HFFc6 (cell line): ENCODE results near the gene HSD17B4. TPM values are rescaled to one million over a fixed set of nuclear protein-coding genes. Genes with fewer than 3 reads are reported as not detected.

Source experiments
- total RNA-seq, 6 experiments: library from RNA; stranded (reverse); fragmentation: NEBNext Ultra II Directional; extraction: Animal tissue kit (Norgen Biotek cat#: 25700); gene quantifications; 2 replicates in 1 of 6; 3 replicates in 5 of 6; pipeline ENCODE4 v1.2.3, GENCODE V29; 2021

HSD17B4 gene
- total RNA-seq, 6 experiments from 2014 or later = 93.7 to 139 (median 107) TPM

Other genes with a start within 250 kb of the HSD17B4 start
- 10 to 100 TPM in 4 of 6 experiments, 1 to 10 TPM in 2; 8.0 to 13.9 (median 10.5) TPM for gene TNFAIP8, start 96.5 kb upstream of the HSD17B4 start, total RNA-seq
- gene FAM170A, start 177.1 kb downstream of the HSD17B4 start, total RNA-seq = not detected